ENCODE measurements around the gene OR2V2. TPM values are rescaled to one million over a fixed set of nuclear protein-coding genes. Genes with fewer than 3 reads are reported as not detected.
"Not testable (repeated sequence)": the region's sequence is repeated elsewhere in the genome, so short reads cannot be mapped to it uniquely, and the experiment has no call there.

The OR2V2 gene
- total RNA-seq, 1 experiment from 2014 or later, result not detected

DNA sequence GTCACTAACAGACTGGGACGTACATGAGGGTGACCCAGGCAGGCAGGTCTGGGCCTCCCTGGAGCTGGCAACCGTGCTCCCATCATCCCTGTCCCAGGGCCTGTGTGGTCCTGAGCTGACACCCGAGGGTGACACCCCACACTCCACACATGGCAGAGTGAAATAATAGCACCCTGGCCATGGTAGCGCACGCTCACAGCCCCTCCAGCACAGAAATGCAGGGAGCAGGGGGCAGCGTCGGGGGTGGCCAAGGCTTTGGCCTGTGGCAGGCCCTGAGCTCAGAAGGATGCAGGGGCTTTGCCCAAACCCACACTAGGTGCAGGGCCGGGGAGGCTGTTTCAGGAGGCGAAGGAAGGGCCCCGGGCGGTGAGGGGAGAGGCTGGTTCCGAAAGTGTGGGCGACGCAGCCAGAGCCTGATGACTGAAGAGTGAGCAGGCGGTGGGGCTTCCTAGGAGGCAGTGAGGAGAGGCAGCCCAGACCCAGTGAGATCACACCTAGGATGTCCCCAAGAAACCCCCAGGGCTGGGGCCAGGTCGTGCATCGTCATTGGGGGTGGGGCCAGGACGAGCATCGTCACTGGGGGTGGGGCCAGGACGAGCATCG, 12.9 kb downstream of the OR2V2 start:
- Histone ChIP-seq H3K9me3 (ENCODE audit: low read length) (no peaks in the 10 kb centered on the region), H3K4me3 (ENCODE audit: low read length) (peak overlapping the region; percentile 37; the same call in 1 of the 2 replicates), H3K27me3 (ENCODE audit: low read length) (no peaks in the 10 kb centered on the region), H3K4me2 (ENCODE audit: low read length) (peak overlapping the region; percentile 49), H4K20me1 (ENCODE audit: low read length) (no peaks in the 10 kb centered on the region), H3K36me3 (ENCODE audit: low read depth, low read length) (no peaks in the 10 kb centered on the region), H3K79me2 (ENCODE audit: low read length) (no peaks in the 10 kb centered on the region), H3F3A (ENCODE audit: low read length, unreplicated experiment) (no peaks in the 10 kb centered on the region), H3K27ac (ENCODE audit: low read length) (peak overlapping the region; percentile 82), H2AFZ (ENCODE audit: low read length) (peak overlapping the region; percentile 70), H3K9ac (ENCODE audit: low read length) (peak overlapping the region; percentile 55), H3K9me2 (replicated peaks; ENCODE audit: low read length) (no peaks in the 10 kb centered on the region), H3K4me1 (ENCODE audit: insufficient read depth, low read length) (peaks cover 13% of the 10 kb centered on the region; the same call in 1 of the 2 replicates)
- no peak for TF ChIP-seq EZH2phosphoT487 (IDR thresholded peaks at IDR 0.05; ENCODE audit: borderline replicate concordance, low read length)
- ChIA-PET CTCF (no interaction called here), POLR2A (ENCODE audit: unreplicated experiment) (no interaction called here)
- intact Hi-C loops (cut with micrococcal nuclease), result no loop called here
- ATAC-seq (peak; percentile 44), DNase-seq (peak; percentile 38)
- TSS peak; percentile 44 for BruUV-seq (replicated peaks)

DNA sequence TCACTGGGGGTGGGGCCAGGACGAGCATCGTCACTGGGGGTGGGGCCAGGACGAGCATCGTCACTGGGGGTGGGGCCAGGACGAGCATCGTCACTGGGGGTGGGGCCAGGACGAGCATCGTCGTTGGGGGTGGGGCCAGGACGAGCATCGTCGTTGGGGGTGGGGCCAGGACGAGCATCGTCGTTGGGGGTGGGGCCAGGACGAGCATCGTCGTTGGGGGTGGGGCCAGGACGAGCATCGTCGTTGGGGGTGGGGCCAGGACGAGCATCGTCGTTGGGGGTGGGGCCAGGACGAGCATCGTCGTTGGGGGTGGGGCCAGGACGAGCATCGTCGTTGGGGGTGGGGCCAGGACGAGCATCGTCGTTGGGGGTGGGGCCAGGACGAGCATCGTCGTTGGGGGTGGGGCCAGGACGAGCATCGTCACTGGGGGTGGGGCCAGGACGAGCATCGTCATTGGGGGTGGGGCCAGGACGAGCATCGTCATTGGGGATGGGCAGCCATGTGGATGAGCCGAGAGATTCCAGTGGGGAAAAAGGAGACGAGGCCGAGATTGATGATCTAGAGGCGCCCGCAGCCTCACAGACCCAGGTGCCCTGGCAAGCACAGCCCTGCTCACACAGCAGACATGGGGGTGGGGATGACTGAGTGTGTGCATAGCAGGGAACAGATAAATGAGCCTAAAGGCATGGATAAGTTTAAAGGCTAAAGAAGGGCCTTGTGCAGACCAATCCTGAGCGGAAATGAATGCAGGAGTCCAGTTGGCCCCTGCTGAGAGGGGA, 13.6 kb downstream of the OR2V2 start:
- intact Hi-C loops (cut with micrococcal nuclease); BruUV-seq (replicated peaks); H3K9me2 ChIP-seq (replicated peaks; ENCODE audit: low read length); H3F3A ChIP-seq (ENCODE audit: low read length, unreplicated experiment); H4K20me1 ChIP-seq (ENCODE audit: low read length); H3K4me3 ChIP-seq (ENCODE audit: low read length); H3K36me3 ChIP-seq (ENCODE audit: low read depth, low read length); H3K27me3 ChIP-seq (ENCODE audit: low read length); H3K9me3 ChIP-seq (ENCODE audit: low read length); POLR2A ChIA-PET (ENCODE audit: unreplicated experiment); CTCF ChIA-PET; H3K79me2 ChIP-seq (ENCODE audit: low read length): not testable (repeated sequence)
- Histone ChIP-seq H3K4me1 (ENCODE audit: insufficient read depth, low read length) (peaks cover 13% of the 10 kb centered on the region; the same call in 1 of the 2 replicates), H3K9ac (ENCODE audit: low read length) (peak overlapping the region; percentile 41; the same call in 1 of the 2 replicates), H2AFZ (ENCODE audit: low read length) (peak overlapping the region; percentile 69), H3K4me2 (ENCODE audit: low read length) (peak overlapping the region; percentile 31; the same call in 1 of the 2 replicates), H3K27ac (ENCODE audit: low read length) (peak overlapping the region; percentile 47)
- DNase-seq (peak; percentile 22), ATAC-seq (peak; percentile 8; the same call in 1 of the 2 replicates)

DNA sequence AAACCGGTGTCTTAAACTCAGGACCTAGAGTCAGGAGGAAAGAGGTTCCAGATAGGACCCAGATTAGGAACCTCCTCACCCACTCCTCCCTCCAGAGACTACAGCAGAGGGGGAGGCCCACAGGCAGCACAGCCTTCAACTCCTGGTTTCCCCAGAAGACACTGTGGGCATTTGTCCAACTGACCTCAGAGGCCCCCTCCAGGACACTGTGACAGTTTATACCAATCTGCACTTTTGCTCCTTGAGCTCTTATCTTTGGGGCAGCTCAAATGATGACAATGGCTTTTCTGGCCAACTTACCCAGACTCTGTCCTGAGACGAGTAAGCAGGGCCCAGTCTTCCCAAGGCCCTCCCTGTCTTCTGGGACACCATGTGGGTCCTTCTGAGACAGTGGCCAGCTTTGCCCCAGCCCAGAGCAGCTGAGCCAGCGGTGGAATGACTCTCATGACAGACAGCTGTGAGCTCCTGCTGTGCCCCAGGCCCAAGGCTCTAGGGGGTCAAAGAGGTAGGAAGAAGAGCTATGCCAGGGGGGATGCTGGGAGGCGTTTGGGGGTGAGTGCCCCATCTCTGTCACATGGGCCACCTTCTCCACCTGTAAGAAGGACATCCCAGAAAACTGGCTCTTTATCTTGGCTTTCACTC, 14.3 kb downstream of the OR2V2 start:
- H3K4me1 ChIP-seq (ENCODE audit: insufficient read depth, low read length), result peaks cover 13% of the 10 kb centered on the region; the same call in 1 of the 2 replicates
- peak overlapping the region; percentile 41; the same call in 1 of the 2 replicates for H3K9ac ChIP-seq (ENCODE audit: low read length)
- no peaks in the 10 kb centered on the region for H3K79me2 ChIP-seq (ENCODE audit: low read length)
- H3K36me3 ChIP-seq (ENCODE audit: low read depth, low read length), result no peaks in the 10 kb centered on the region
- no peaks in the 10 kb centered on the region for H3K9me2 ChIP-seq (replicated peaks; ENCODE audit: low read length)
- H3K9me3 ChIP-seq (ENCODE audit: low read length), result no peaks in the 10 kb centered on the region
- H2AFZ ChIP-seq (ENCODE audit: low read length), result peak overlapping the region; percentile 69
- ChIA-PET CTCF (no interaction called here), POLR2A (ENCODE audit: unreplicated experiment) (no interaction called here)
- H3K27me3 ChIP-seq (ENCODE audit: low read length), result no peaks in the 10 kb centered on the region
- ATAC-seq (no peak), DNase-seq (no peak)
- intact Hi-C loops (cut with micrococcal nuclease), result no loop called here
- peak overlapping the region; percentile 47 for H3K27ac ChIP-seq (ENCODE audit: low read length)
- no peaks in the 10 kb centered on the region for H4K20me1 ChIP-seq (ENCODE audit: low read length)
- H3K4me2 ChIP-seq (ENCODE audit: low read length), result peak overlapping the region; percentile 31; the same call in 1 of the 2 replicates
- TF ChIP-seq EZH2 (IDR thresholded peaks at IDR 0.05; ENCODE audit: low read length, unreplicated experiment), result no peak
- no peak for TF ChIP-seq EZH2phosphoT487 (IDR thresholded peaks at IDR 0.05; ENCODE audit: borderline replicate concordance, low read length)
- TF ChIP-seq, protein P1, sequence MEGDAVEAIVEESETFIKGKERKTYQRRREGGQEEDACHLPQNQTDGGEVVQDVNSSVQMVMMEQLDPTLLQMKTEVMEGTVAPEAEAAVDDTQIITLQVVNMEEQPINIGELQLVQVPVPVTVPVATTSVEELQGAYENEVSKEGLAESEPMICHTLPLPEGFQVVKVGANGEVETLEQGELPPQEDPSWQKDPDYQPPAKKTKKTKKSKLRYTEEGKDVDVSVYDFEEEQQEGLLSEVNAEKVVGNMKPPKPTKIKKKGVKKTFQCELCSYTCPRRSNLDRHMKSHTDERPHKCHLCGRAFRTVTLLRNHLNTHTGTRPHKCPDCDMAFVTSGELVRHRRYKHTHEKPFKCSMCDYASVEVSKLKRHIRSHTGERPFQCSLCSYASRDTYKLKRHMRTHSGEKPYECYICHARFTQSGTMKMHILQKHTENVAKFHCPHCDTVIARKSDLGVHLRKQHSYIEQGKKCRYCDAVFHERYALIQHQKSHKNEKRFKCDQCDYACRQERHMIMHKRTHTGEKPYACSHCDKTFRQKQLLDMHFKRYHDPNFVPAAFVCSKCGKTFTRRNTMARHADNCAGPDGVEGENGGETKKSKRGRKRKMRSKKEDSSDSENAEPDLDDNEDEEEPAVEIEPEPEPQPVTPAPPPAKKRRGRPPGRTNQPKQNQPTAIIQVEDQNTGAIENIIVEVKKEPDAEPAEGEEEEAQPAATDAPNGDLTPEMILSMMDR (conservative IDR thresholded peaks at IDR 0.05; ENCODE audit: low read depth, low read length), result no peak
- H3F3A ChIP-seq (ENCODE audit: low read length, unreplicated experiment), result no peaks in the 10 kb centered on the region
- H3K4me3 ChIP-seq (ENCODE audit: low read length), result no peak overlapping the region
- TSS peak; percentile 37 for BruUV-seq (replicated peaks)
